ENCODE data around the gene FTO.

DNA sequence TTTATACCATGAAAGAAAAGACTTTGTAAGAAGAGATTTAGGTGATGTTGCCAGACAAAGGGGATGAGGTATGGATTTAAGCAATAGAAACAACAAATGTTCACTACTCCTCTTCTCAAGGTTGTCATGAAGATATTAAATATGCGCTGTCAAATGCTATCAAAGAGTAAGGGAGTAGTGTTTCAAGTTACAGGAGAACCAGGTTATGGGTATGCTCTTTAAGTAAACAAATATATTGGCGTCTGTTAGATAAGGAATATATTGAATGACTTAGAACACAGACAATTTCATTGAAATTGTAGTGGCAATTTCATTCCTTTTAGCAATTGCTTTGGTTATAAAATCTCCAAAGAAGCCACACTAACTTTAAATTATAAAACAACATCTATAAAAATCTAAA, 229.0 kb downstream of the FTO start:
- TF ChIP-seq, protein P1, sequence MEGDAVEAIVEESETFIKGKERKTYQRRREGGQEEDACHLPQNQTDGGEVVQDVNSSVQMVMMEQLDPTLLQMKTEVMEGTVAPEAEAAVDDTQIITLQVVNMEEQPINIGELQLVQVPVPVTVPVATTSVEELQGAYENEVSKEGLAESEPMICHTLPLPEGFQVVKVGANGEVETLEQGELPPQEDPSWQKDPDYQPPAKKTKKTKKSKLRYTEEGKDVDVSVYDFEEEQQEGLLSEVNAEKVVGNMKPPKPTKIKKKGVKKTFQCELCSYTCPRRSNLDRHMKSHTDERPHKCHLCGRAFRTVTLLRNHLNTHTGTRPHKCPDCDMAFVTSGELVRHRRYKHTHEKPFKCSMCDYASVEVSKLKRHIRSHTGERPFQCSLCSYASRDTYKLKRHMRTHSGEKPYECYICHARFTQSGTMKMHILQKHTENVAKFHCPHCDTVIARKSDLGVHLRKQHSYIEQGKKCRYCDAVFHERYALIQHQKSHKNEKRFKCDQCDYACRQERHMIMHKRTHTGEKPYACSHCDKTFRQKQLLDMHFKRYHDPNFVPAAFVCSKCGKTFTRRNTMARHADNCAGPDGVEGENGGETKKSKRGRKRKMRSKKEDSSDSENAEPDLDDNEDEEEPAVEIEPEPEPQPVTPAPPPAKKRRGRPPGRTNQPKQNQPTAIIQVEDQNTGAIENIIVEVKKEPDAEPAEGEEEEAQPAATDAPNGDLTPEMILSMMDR (IDR thresholded peaks at IDR 0.05) = no peak
- TF ChIP-seq POLR2A (IDR thresholded peaks at IDR 0.05) (no peak), POLR2AphosphoS5 (IDR thresholded peaks at IDR 0.05) (no peak), EP300 (IDR thresholded peaks at IDR 0.05) (no peak)
